CD14-positive monocyte (primary cell): ENCODE data around the gene CNTNAP2. TPM values are rescaled to one million over a fixed set of nuclear protein-coding genes. Genes with fewer than 3 reads are reported as not detected.
"Not testable (repeated sequence)": the region's sequence is repeated elsewhere in the genome, so short reads cannot be mapped to it uniquely, and the experiment has no call there.

Experiments used
- DNase-seq, 3 donors: peaks; one replicate each; pipeline ENCODE4 v3.0.0-alpha.2; 2011 to 2022
- H2AFZ ChIP-seq: 2 replicates; pipeline ENCODE4 v1.6.0; 2012; ENCODE audit warnings: mild to moderate bottlenecking, low read depth, low read length, inconsistent platforms; ENCODE audit not compliant: insufficient read depth, poor library complexity, severe bottlenecking
- H3K27ac ChIP-seq, 2 donors: 1 replicate in 1 of 2; 2 replicates in 1 of 2; pipeline ENCODE4 v1.5.1; 2012 to 2013; ENCODE audit warnings: low read length in 2 of 2, control low read depth in 1 of 2, inconsistent platforms in 1 of 2, low read depth in 1 of 2, mild to moderate bottlenecking in 1 of 2
- H3K27me3 ChIP-seq, 2 donors: one replicate each; pipeline versions ENCODE4 v1.6.0 to v1.6.1; 2011 to 2013; ENCODE audit warnings: low read length in 2 of 2; ENCODE audit not compliant: control insufficient read depth in 2 of 2, insufficient read depth in 2 of 2
- H3K36me3 ChIP-seq, 2 donors: replicated peaks in 1 of 2; 1 replicate in 1 of 2; 2 replicates in 1 of 2; pipeline versions ENCODE4 v1.5.1 to v1.6.1; 2012 to 2013; ENCODE audit warnings: low read length in 2 of 2, control low read depth in 1 of 2, inconsistent platforms in 1 of 2, mild to moderate bottlenecking in 1 of 2; ENCODE audit not compliant: insufficient read depth in 2 of 2, control insufficient read depth in 1 of 2
- H3K4me1 ChIP-seq, 2 donors: 1 replicate in 1 of 2; 2 replicates in 1 of 2; pipeline versions ENCODE4 v1.5.1 to v1.6.1; 2012 to 2013; ENCODE audit warnings: low read length in 2 of 2, control low read depth in 1 of 2, inconsistent platforms in 1 of 2, mild to moderate bottlenecking in 1 of 2, moderate library complexity in 1 of 2; ENCODE audit not compliant: insufficient read depth in 2 of 2, control insufficient read depth in 1 of 2
- H3K4me2 ChIP-seq: replicated peaks from 2 replicates; pipeline ENCODE3; 2012; ENCODE audit warnings: low read length, moderate library complexity, mild to moderate bottlenecking; ENCODE audit not compliant: poor library complexity, severe bottlenecking; ENCODE audit errors: extremely low read depth
- H3K4me3 ChIP-seq, 3 experiments: fragments of 200-600 bp in 1 of 3; sonication (generic) in 1 of 3; replicated peaks in 1 of 3; 1 replicate in 2 of 3; 2 replicates in 1 of 3; pipeline ENCODE4 v1.5.1; 2011 to 2013; ENCODE audit warnings: low read length in 3 of 3, mild to moderate bottlenecking in 3 of 3, control low read depth in 2 of 3, low read depth in 2 of 3, inconsistent platforms in 1 of 3, moderate library complexity in 1 of 3
- H3K79me2 ChIP-seq: 2 replicates; pipeline ENCODE4 v1.6.0; 2012; ENCODE audit warnings: mild to moderate bottlenecking, control low read depth, inconsistent platforms, low read length, moderate library complexity; ENCODE audit not compliant: insufficient read depth
- H3K9ac ChIP-seq: 2 replicates; pipeline ENCODE4 v1.6.0; 2017; ENCODE audit warnings: low read length, mild to moderate bottlenecking; ENCODE audit not compliant: insufficient read depth, poor library complexity, severe bottlenecking
- H3K9me3 ChIP-seq, 2 donors: replicated peaks in 1 of 2; 1 replicate in 1 of 2; 2 replicates in 1 of 2; pipeline versions ENCODE4 v1.5.1 to v1.6.1; 2012 to 2013; ENCODE audit warnings: low read length in 2 of 2, control low read depth in 1 of 2; ENCODE audit not compliant: control insufficient read depth in 1 of 2, insufficient read depth in 1 of 2
- H4K20me1 ChIP-seq: 2 replicates; pipeline ENCODE4 v1.6.0; 2012; ENCODE audit warnings: mild to moderate bottlenecking, low read length, control low read depth, moderate library complexity; ENCODE audit not compliant: insufficient read depth
- H3K27ac Mint-ChIP-seq, 7 donors: one replicate each; pipeline ENCODE4 v1.8.0; 2020; ENCODE audit warnings: mild to moderate bottlenecking in 7 of 7, mixed read lengths in 7 of 7, moderate library complexity in 6 of 7, inconsistent platforms in 2 of 7
- H3K27me3 Mint-ChIP-seq, 3 donors: one replicate each; pipeline ENCODE4 v1.8.0; 2021 to 2022; ENCODE audit warnings: low read depth in 3 of 3, mild to moderate bottlenecking in 3 of 3, mixed read lengths in 3 of 3, moderate library complexity in 3 of 3, inconsistent platforms in 1 of 3
- H3K36me3 Mint-ChIP-seq, 2 donors: one replicate each; pipeline ENCODE4 v1.8.0; 2020; ENCODE audit warnings: mixed read lengths in 2 of 2, inconsistent platforms in 1 of 2, mild to moderate bottlenecking in 1 of 2
- H3K4me1 Mint-ChIP-seq: one replicate; pipeline ENCODE4 v1.8.0; 2020; ENCODE audit warnings: mild to moderate bottlenecking, mixed read lengths
- H3K4me3 Mint-ChIP-seq, 2 donors: one replicate each; pipeline ENCODE4 v1.8.0; 2020; ENCODE audit warnings: mild to moderate bottlenecking in 2 of 2, mixed read lengths in 2 of 2, moderate library complexity in 1 of 2
- H3K9me3 Mint-ChIP-seq, 7 donors: one replicate each; pipeline ENCODE4 v1.8.0; 2020 to 2022; ENCODE audit warnings: mixed read lengths in 7 of 7, mild to moderate bottlenecking in 6 of 7, moderate library complexity in 6 of 7, inconsistent platforms in 2 of 7
- CTCF ChIP-seq: fragments of 200-600 bp; IDR thresholded peaks from one replicate; pipeline ENCODE4 v1.8.0; 2022; ENCODE audit warnings: antibody characterized with exemption, mild to moderate bottlenecking
- WGBS: methylation state at CpG from one replicate; pipeline ENCODE4 v1.1.5; 2013; ENCODE audit warnings: missing lambda C conversion rate; ENCODE audit not compliant: insufficient coverage; 5-methylcytosine and 5-hydroxymethylcytosine counted together
- intact Hi-C, 2 donors: fragments of 100-400 bp; cut with micrococcal nuclease; formaldehyde crosslinking; loops; one replicate each; pipeline versions ENCODE4 v1.15.0 to v1.15.1; 2023
- polyA plus RNA-seq, 3 donors: library from polyadenylated mRNA; depleted of rRNA in 1 of 3; unstranded in 2 of 3; stranded (reverse) in 1 of 3; fragments of 300-500 nt in 2 of 3; fragments of >200 nt in 1 of 3; fragmentation: Illumina TruSeq in 2 of 3; gene quantifications; 1 replicate in 2 of 3; 2 replicates in 1 of 3; pipeline ENCODE4 v1.2.3, GENCODE V29; 2012 to 2021

CNTNAP2 gene
- polyA plus RNA-seq, 3 donors: 0.01 TPM; not detected in 2

- no peaks in the 10 kb centered on the region for H3K36me3 Mint-ChIP-seq
- no peak overlapping the region for H3K4me3 ChIP-seq
- no peak for DNase-seq
- no peaks in the 10 kb centered on the region for H4K20me1 ChIP-seq
- no peak overlapping the region for H3K27ac ChIP-seq
- H3K36me3 ChIP-seq: no peaks in the 10 kb centered on the region
- H3K27me3 Mint-ChIP-seq: peaks cover 0 to 2% (median 0%) of the 10 kb centered on the region in 3 donors
- H3K4me3 Mint-ChIP-seq: no peak overlapping the region
- no peak overlapping the region for H3K9ac ChIP-seq
- no peaks in the 10 kb centered on the region for H3K4me1 ChIP-seq
- H2AFZ ChIP-seq: no peak overlapping the region
- H3K9me3 Mint-ChIP-seq: peaks cover 0 to 5% (median 0%) of the 10 kb centered on the region in 7 donors
- WGBS: 91% methylated on average over 1 of the region's 2 CpGs
- no peaks in the 10 kb centered on the region for H3K4me1 Mint-ChIP-seq
- H3K27ac Mint-ChIP-seq: no peak overlapping the region
- H3K79me2 ChIP-seq: no peaks in the 10 kb centered on the region
- no peaks in the 10 kb centered on the region for H3K9me3 ChIP-seq
- no peak overlapping the region for H3K4me2 ChIP-seq
- H3K27me3 ChIP-seq: no peaks in the 10 kb centered on the region
- intact Hi-C loops: no loop called here
- no peak for TF ChIP-seq CTCF
These were observed 2180.5 kb downstream of the CNTNAP2 start for GRCh38 chr7:148296994-148297644.

GRCh38 chr7:148298768-148299167 lies 2182.2 kb downstream of the CNTNAP2 start:
- H3K4me3 ChIP-seq, H3K27me3 Mint-ChIP-seq, H2AFZ ChIP-seq, H3K27me3 ChIP-seq, H3K27ac ChIP-seq, H3K9me3 ChIP-seq, H3K36me3 ChIP-seq, H3K4me3 Mint-ChIP-seq, intact Hi-C loops, H3K4me2 ChIP-seq, H3K9ac ChIP-seq, H3K36me3 Mint-ChIP-seq, H3K9me3 Mint-ChIP-seq, DNase-seq, H4K20me1 ChIP-seq, H3K4me1 ChIP-seq, H3K4me1 Mint-ChIP-seq, H3K79me2 ChIP-seq: not testable (repeated sequence)
- H3K27ac Mint-ChIP-seq: peak overlapping the region in 1 of 7 donors; percentile 2
- WGBS: no CpG with 5 or more reads among the region's 7 CpGs
